HG03439 (cell line): ENCODE results near the gene GEMIN5.
"Not testable (repeated sequence)": the region's sequence is repeated elsewhere in the genome, so short reads cannot be mapped to it uniquely, and the experiment has no call there.

Source experiments
- ATAC-seq: cut with Tn5 transposase; IDR thresholded peaks from one replicate; pipeline ENCODE4 v1.9.1; 2021; ENCODE audit warnings: mild to moderate bottlenecking, moderate library complexity; ENCODE audit not compliant: unreplicated experiment

The GEMIN5 gene, protein sequence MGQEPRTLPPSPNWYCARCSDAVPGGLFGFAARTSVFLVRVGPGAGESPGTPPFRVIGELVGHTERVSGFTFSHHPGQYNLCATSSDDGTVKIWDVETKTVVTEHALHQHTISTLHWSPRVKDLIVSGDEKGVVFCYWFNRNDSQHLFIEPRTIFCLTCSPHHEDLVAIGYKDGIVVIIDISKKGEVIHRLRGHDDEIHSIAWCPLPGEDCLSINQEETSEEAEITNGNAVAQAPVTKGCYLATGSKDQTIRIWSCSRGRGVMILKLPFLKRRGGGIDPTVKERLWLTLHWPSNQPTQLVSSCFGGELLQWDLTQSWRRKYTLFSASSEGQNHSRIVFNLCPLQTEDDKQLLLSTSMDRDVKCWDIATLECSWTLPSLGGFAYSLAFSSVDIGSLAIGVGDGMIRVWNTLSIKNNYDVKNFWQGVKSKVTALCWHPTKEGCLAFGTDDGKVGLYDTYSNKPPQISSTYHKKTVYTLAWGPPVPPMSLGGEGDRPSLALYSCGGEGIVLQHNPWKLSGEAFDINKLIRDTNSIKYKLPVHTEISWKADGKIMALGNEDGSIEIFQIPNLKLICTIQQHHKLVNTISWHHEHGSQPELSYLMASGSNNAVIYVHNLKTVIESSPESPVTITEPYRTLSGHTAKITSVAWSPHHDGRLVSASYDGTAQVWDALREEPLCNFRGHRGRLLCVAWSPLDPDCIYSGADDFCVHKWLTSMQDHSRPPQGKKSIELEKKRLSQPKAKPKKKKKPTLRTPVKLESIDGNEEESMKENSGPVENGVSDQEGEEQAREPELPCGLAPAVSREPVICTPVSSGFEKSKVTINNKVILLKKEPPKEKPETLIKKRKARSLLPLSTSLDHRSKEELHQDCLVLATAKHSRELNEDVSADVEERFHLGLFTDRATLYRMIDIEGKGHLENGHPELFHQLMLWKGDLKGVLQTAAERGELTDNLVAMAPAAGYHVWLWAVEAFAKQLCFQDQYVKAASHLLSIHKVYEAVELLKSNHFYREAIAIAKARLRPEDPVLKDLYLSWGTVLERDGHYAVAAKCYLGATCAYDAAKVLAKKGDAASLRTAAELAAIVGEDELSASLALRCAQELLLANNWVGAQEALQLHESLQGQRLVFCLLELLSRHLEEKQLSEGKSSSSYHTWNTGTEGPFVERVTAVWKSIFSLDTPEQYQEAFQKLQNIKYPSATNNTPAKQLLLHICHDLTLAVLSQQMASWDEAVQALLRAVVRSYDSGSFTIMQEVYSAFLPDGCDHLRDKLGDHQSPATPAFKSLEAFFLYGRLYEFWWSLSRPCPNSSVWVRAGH (N-terminal part only)

DNA sequence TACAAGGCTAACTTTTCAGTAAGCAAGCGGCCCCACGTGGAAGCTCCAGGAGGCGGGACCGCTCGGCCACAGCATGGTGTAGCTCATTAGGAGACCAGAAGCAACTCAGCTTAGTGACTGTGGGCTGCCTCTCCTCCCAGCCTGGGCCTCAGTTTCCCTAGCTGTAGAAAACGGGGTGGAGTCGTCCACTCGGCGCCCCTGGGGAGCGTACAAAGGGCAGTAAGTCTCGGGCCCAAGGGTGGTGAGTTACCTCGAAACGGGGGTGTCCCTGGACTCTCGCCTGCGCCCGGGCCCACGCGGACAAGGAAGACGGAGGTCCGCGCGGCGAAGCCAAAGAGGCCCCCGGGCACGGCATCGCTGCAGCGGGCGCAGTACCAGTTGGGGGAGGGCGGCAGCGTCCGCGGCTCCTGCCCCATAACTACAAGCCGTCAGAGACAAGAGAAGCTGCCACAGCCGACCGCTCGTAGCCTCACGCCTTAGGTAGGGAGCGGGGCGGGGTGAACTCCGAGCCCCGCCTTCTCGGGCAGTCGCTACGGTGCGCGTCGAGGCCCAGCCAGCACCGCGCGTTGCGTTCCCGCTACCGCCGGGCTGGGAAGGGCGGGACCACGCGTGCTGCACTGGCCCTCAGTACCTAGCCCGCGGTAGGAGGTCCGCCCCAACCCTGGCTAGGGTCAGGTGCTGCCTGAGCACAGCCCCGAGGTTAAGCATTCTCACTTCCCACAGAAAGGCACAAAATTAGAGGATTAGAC lies at the start of gene GEMIN5:
TSS of gene GEMIN5 (minus strand) at position 494 of the 749 bp plus-strand sequence. CDS start at position 416, 78 bp downstream.
- peak; percentile 81 for ATAC-seq

DNA sequence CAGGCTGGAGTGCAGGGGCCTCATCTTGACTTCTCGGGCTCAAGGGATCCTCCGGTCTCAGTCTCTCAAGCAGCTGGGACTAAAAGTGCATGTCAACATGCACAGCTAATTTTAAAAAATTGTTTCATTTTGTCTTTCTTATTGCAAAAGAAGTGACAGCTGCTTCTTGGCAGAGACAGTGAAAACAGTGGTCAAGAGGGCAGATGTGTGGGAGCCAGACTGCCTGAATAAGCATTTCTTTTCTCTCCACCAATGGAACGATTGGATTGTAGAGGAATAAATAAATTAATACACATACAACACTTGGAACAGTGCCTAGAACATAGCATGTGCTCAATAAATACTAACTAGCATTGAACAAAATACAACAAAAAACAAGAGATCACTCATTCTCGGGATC lies 48.1 kb upstream of the GEMIN5 start:
- no peak for ATAC-seq

GRCh38 chr5:154984946-154985516 lies 47.0 kb upstream of the GEMIN5 start:
- ATAC-seq = no peak

DNA sequence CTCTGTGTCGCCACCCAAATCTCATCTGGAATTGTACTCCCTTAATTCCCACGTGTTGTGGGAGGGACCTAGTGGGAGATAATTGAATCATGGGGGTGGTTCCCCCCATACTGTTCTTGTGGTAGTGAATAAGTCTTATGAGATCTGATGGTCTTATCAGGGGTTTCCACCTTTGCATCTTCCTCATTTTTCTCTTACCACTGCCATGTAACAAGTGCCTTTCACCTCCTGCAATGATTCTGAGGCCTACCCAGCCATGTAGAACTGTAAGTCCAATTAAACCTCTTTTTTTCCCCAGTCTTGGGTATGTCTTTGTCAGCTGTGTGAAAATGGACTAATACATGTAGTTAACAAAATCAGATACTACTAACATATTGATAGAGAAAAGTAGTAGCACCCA lies 40.3 kb upstream of the GEMIN5 start:
- ATAC-seq = not testable (repeated sequence)

DNA sequence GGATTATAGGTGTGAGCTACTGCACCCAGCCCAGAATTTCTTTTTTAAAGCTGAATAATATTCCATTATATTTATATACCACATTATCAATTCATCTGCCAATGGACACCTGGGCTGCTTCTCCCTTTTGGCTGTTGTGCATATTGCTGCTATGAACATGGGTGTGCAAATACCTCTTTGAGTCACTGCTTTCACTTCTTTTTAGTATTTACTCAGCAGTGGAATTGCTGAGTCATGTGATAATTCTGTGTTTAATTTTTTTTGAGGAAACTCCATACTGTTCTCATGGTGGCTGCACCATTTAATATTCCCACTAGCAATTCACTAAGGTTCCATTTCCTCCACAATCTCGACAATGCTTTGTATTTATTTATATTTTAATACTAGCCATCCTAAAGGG lies 39.4 kb upstream of the GEMIN5 start:
- ATAC-seq = no peak

GRCh38 chr5:154976082-154976481 lies 38.1 kb upstream of the GEMIN5 start:
- ATAC-seq = not testable (repeated sequence)

- no peak for ATAC-seq
Measured at GRCh38 chr5:154972476-154973080, 34.6 kb upstream of the GEMIN5 start.

DNA sequence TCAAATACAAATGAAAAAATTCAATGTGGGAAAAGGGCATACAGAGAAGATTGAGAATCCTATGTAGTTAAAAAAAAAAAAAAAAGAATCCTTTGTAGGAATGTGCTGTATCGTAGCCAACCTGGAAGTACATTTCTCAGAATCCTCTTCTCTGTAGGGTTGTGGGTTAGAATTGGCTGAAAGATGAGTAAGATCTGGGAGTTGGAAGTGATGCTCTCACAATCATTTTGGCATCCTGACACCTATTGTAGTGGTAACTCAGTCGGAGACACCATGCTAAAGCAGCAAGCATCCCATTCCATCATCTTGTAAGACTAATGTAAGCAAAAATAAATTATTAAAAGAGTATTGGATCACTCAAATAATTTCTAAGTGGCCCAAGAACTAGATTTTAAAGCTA lies 33.5 kb upstream of the GEMIN5 start:
- no peak for ATAC-seq

DNA sequence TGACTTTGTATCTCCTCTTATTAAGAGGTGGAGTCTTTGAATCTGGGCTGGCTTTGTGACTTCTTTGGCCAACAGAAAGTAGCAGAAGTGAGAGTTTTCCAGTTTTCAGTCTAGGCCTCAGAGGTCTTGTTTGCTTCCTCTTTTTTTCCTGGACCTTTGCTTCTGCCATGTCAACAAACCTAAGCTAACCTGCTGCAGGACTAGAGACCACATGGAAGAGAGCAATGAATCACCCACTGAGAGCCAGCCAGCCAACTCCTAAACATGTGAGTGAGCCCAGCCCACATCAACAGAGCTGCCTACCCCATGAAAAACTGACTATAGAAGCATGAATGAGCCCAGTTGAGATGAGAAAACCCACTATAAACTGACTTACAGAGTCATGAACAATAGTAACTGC lies 32.7 kb upstream of the GEMIN5 start:
- no peak for ATAC-seq

DNA sequence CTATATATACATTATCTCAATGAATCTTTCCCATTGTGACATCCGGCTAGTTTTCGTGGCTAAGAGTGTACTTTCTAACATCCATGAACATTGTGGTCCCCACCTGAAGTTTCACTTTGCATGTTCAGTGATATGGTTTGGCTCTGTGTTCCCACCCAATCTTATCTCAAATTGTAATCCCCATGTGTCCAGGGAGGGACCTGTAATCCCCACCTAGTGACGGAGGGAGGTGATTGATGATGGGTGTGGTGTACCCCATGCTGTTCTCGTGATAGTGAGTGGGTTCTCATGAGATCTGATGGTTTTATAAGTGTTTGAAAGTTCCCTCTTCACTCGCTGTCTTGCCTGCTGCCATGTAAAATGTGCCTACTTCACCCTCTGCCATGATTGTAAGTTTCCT lies 30.9 kb upstream of the GEMIN5 start:
- no peak for ATAC-seq

DNA sequence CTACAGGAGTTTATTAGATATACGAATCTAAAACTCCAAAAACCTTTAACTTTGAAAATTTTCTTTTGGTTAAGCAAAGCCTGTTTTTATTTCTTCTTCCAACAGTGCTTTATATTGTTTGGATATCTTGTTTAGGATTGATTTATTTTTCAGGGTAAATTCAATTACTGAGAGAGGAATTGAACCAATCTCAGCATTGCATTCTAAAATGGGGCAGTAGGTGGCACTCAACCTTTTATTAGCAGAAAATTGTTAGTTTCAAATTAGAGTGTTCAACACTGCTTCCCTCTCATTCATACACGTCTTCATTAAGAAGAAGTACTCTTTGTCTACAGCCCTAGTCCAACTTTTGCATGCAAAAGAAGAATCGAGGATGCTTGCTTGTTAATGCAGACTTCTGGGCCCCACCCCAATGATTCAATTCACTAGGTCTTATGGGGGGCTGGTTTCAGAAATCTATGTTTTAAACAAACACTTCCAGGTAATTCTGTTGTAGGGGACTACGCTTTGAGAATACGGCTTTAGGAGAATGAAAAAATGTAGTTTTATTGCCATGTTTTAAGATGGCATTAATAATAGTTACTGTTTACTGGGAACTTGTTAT lies 29.5 kb upstream of the GEMIN5 start:
- no peak for ATAC-seq

- no peak for ATAC-seq
Measured at GRCh38 chr5:154966874-154967273, 28.9 kb upstream of the GEMIN5 start.

- ATAC-seq = no peak
Measured at GRCh38 chr5:154966081-154966841, 28.2 kb upstream of the GEMIN5 start.

DNA sequence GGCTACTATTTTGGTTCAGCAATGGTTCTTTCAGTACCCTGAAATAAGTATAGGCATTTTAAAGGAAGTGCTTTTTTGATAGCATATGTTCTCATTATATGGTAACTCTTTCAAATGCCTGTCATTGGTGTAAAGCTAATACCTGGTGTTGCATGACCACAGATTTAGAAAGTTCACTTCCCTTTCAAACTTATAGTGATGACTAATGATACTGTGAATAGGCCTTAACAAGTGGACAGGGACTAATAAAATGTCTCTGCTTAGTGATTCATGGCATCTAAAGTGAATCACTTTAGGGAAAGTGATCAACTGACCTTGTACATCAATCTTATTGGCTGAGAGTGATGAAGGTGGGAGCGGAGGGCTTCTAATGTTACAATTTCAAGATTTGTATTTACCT lies 24.5 kb upstream of the GEMIN5 start:
- peak; percentile 87 for ATAC-seq

- no peak for ATAC-seq
Measured at GRCh38 chr5:154956712-154957111, 18.7 kb upstream of the GEMIN5 start.

DNA sequence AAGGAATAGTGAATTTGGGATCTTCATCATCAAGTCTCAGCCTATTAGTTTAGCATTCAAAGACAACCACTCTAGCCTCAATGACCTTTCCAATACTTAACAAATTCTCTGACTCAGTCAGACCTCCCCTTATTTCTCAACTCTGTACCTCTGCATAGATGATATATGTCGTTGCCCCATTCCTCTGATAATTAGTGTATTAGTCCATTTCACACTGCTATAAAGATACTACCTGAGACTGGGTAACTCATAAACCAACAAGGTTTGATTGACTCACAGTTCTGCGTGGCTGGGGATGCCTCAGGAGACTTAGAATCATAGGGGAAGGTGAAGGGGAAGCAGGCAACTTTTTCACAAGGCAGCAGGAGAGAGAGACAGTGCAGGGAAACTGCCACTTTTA lies 11.8 kb upstream of the GEMIN5 start:
- ATAC-seq = no peak

- no peak for ATAC-seq
Measured at GRCh38 chr5:154948313-154948712, 10.3 kb upstream of the GEMIN5 start.

GRCh38 chr5:154947778-154948177 lies 9.8 kb upstream of the GEMIN5 start:
- ATAC-seq = no peak
